Skeletal muscle satellite cell (primary cell): ENCODE measurements around the gene ADM2.

Experiments used
- H3K27me3 ChIP-seq: 2 replicates; pipeline ENCODE4 v1.7.0; 2013; ENCODE audit warnings: low read length; ENCODE audit not compliant: control insufficient read depth, insufficient read depth
- H3K36me3 ChIP-seq: 2 replicates; pipeline ENCODE4 v1.7.0; 2013; ENCODE audit warnings: mild to moderate bottlenecking, control low read depth, low read length; ENCODE audit not compliant: insufficient read depth
- H3K4me1 ChIP-seq: 2 replicates; pipeline ENCODE4 v1.7.0; 2013; ENCODE audit warnings: low read length; ENCODE audit not compliant: control insufficient read depth, insufficient read depth
- H3K4me2 ChIP-seq: 2 replicates; pipeline ENCODE4 v1.7.0; 2013; ENCODE audit warnings: mild to moderate bottlenecking, low read length
- H3K4me3 ChIP-seq: 2 replicates; pipeline ENCODE4 v1.7.0; 2013; ENCODE audit warnings: low read length
- H3K9ac ChIP-seq: 2 replicates; pipeline ENCODE4 v1.7.0; 2013; ENCODE audit warnings: mild to moderate bottlenecking, low read depth, low read length, moderate library complexity
- H3K9me3 ChIP-seq: replicated peaks from 2 replicates; pipeline ENCODE4 v1.7.0; 2013; ENCODE audit warnings: mild to moderate bottlenecking, control low read depth, low read length

ADM2 gene

GRCh38 chr22:50447576-50448551 is 33.5 kb upstream of the ADM2 start:
- no peak overlapping the region for H3K9ac ChIP-seq
- no peaks in the 10 kb centered on the region for H3K9me3 ChIP-seq
- H3K4me1 ChIP-seq, result peaks cover 9% of the 10 kb centered on the region
- H3K36me3 ChIP-seq, result peaks cover 45% of the 10 kb centered on the region
- no peak overlapping the region for H3K4me3 ChIP-seq
- no peak overlapping the region for H3K4me2 ChIP-seq
- no peaks in the 10 kb centered on the region for H3K27me3 ChIP-seq

DNA sequence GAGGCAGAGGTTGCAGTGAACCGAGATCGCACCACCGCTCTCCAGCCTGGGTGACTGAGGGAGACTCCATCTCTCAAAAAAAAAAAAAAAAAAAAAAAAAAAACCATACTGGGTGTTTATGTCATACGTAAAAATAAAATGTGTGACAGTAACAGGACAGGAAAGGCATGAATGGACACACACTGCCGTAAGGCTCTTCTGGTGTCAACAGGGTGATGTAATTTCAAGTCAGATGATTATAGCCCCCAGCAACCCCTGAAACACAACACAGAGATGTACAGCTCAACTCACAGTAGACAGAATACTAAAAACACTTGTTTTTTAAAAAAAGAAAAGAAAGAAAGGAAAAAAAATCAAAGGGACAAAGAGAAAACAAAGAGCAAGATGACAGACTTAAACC is 28.7 kb upstream of the ADM2 start:
- Histone ChIP-seq H3K36me3 (peaks cover 53% of the 10 kb centered on the region), H3K9me3 (no peaks in the 10 kb centered on the region), H3K4me3 (no peak overlapping the region), H3K4me2 (no peak overlapping the region), H3K27me3 (no peaks in the 10 kb centered on the region), H3K4me1 (no peaks in the 10 kb centered on the region), H3K9ac (no peak overlapping the region)

- no peak overlapping the region for H3K4me2 ChIP-seq
- H3K4me3 ChIP-seq, result no peak overlapping the region
- H3K36me3 ChIP-seq, result peaks cover 49% of the 10 kb centered on the region
- H3K4me1 ChIP-seq, result no peaks in the 10 kb centered on the region
- H3K27me3 ChIP-seq, result no peaks in the 10 kb centered on the region
- H3K9me3 ChIP-seq, result no peaks in the 10 kb centered on the region
- no peak overlapping the region for H3K9ac ChIP-seq
Observed at GRCh38 chr22:50454556-50455075, 26.7 kb upstream of the ADM2 start.

GRCh38 chr22:50455201-50455600 is 26.1 kb upstream of the ADM2 start:
- H3K9me3 ChIP-seq, result no peaks in the 10 kb centered on the region
- no peak overlapping the region for H3K4me2 ChIP-seq
- H3K27me3 ChIP-seq, result no peaks in the 10 kb centered on the region
- no peak overlapping the region for H3K9ac ChIP-seq
- peaks cover 47% of the 10 kb centered on the region for H3K36me3 ChIP-seq
- no peaks in the 10 kb centered on the region for H3K4me1 ChIP-seq
- no peak overlapping the region for H3K4me3 ChIP-seq

DNA sequence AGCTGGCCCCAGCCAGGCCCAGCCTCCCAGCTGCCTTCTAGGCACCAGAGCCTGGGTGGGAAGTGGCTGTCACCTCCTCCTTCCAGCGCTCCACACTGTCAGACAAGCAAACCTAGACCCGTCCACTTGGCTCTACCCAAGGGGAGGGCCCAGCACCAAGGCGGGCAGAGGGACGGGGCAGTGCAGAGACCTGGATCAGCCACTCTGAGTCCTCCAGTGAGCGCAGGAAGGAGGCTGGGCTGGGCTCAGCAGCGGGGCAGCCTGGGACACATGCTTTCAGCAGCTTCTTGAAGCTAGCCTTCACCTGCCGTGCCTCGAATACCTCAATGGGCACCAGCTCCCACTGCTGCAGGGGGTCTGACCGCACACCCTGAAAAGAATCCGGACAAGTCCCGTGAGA is 25.3 kb upstream of the ADM2 start:
- no peaks in the 10 kb centered on the region for H3K4me1 ChIP-seq
- peaks cover 49% of the 10 kb centered on the region for H3K36me3 ChIP-seq
- no peak overlapping the region for H3K4me3 ChIP-seq
- H3K4me2 ChIP-seq, result no peak overlapping the region
- no peaks in the 10 kb centered on the region for H3K27me3 ChIP-seq
- no peak overlapping the region for H3K9ac ChIP-seq
- H3K9me3 ChIP-seq, result no peaks in the 10 kb centered on the region

GRCh38 chr22:50456466-50457234 is 24.7 kb upstream of the ADM2 start:
- no peaks in the 10 kb centered on the region for H3K9me3 ChIP-seq
- H3K4me3 ChIP-seq, result no peak overlapping the region
- no peaks in the 10 kb centered on the region for H3K27me3 ChIP-seq
- no peak overlapping the region for H3K9ac ChIP-seq
- H3K36me3 ChIP-seq, result peaks cover 52% of the 10 kb centered on the region
- no peaks in the 10 kb centered on the region for H3K4me1 ChIP-seq
- H3K4me2 ChIP-seq, result no peak overlapping the region

GRCh38 chr22:50459016-50459415 is 22.3 kb upstream of the ADM2 start:
- Histone ChIP-seq H3K27me3 (no peaks in the 10 kb centered on the region), H3K9me3 (no peaks in the 10 kb centered on the region), H3K4me1 (no peaks in the 10 kb centered on the region), H3K4me3 (no peak overlapping the region), H3K9ac (no peak overlapping the region), H3K36me3 (peaks cover 65% of the 10 kb centered on the region), H3K4me2 (no peak overlapping the region)

- Histone ChIP-seq H3K4me2 (no peak overlapping the region), H3K4me3 (no peak overlapping the region), H3K9me3 (no peaks in the 10 kb centered on the region), H3K27me3 (no peaks in the 10 kb centered on the region), H3K9ac (no peak overlapping the region), H3K36me3 (peaks cover 64% of the 10 kb centered on the region), H3K4me1 (no peaks in the 10 kb centered on the region)
Observed at GRCh38 chr22:50459496-50460140, 21.7 kb upstream of the ADM2 start.

DNA sequence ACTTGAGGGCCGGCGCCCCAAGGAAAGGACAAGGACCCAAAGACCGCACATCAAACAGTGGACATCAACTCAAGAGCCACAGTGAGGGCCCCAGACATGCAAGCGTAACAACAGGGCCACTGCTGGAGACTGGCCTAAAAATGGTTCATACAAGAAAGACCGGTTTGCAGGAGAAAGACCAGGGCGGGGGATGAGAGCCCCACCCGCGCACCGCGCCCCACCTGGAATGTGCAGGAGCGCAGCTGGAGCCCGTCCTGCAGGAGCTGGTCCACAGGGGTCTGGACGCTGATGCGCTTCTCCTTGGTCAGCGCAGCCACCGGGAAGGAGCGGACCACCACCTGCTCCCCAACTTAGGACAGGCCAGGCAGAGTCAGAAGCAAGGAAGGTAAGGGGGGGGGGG is 20.4 kb upstream of the ADM2 start:
- Histone ChIP-seq H3K36me3 (peaks cover 69% of the 10 kb centered on the region), H3K4me1 (no peaks in the 10 kb centered on the region), H3K4me3 (no peak overlapping the region), H3K9me3 (no peaks in the 10 kb centered on the region), H3K9ac (no peak overlapping the region), H3K4me2 (no peak overlapping the region), H3K27me3 (no peaks in the 10 kb centered on the region)

- Histone ChIP-seq H3K4me3 (no peak overlapping the region), H3K9ac (no peak overlapping the region), H3K4me1 (no peaks in the 10 kb centered on the region), H3K36me3 (peaks cover 74% of the 10 kb centered on the region), H3K4me2 (no peak overlapping the region), H3K9me3 (no peaks in the 10 kb centered on the region), H3K27me3 (no peaks in the 10 kb centered on the region)
Observed at GRCh38 chr22:50461536-50461935, 19.8 kb upstream of the ADM2 start.

- Histone ChIP-seq H3K4me2 (no peak overlapping the region), H3K9ac (no peak overlapping the region), H3K4me1 (no peaks in the 10 kb centered on the region), H3K9me3 (no peaks in the 10 kb centered on the region), H3K4me3 (no peak overlapping the region), H3K36me3 (peaks cover 74% of the 10 kb centered on the region), H3K27me3 (no peaks in the 10 kb centered on the region)
Observed at GRCh38 chr22:50461979-50462540, 19.3 kb upstream of the ADM2 start.
